ENCODE data around the gene LCE1B. TPM values are rescaled to one million over a fixed set of nuclear protein-coding genes. Genes with fewer than 3 reads are reported as not detected.

LCE1B gene
- total and polyA plus RNA-seq, 5 donors from 2014 or later = not detected

GRCh38 chr1:152824964-152825363 lies 13.2 kb downstream of the LCE1B start:
- H3K36me3 Mint-ChIP-seq = no peaks in the 10 kb centered on the region
- H3K9me3 ChIP-seq (ENCODE audit: control insufficient read depth in 2 of 2, low read length in 2 of 2) = no peaks in the 10 kb centered on the region
- no peak overlapping the region for H3K27ac ChIP-seq (ENCODE audit: insufficient read depth, low read length, poor library complexity, severe bottlenecking)
- H3K4me3 Mint-ChIP-seq = no peak overlapping the region
- H3K4me1 ChIP-seq (ENCODE audit: control insufficient read depth, insufficient read depth, low read length, poor library complexity, severe bottlenecking) = no peaks in the 10 kb centered on the region
- DNase-seq (no peak), ATAC-seq (ENCODE audit: low read depth in 2 of 2) (no peak)
- peaks cover 0 to 2% (median 0%) of the 10 kb centered on the region in 7 donors for H3K9me3 Mint-ChIP-seq
- H3K27ac Mint-ChIP-seq = no peak overlapping the region
- no peak overlapping the region for H3K4me3 ChIP-seq (ENCODE audit: low read depth, low read length)
- H3K4me1 Mint-ChIP-seq = no peaks in the 10 kb centered on the region
- no peaks in the 10 kb centered on the region for H3K36me3 ChIP-seq (ENCODE audit: control insufficient read depth, insufficient read depth, low read length)
- H3K27me3 ChIP-seq (ENCODE audit: control insufficient read depth, insufficient read depth, low read length) = peaks cover 7% of the 10 kb centered on the region
- peaks cover 8% of the 10 kb centered on the region for H3K27me3 Mint-ChIP-seq

GRCh38 chr1:152827173-152827572 lies 15.4 kb downstream of the LCE1B start, which contains the start of gene LCE1A:
Gene LCE1A (plus strand): TSS chr1:152827473. CDS start chr1:152827473, 0 bp downstream.
- DNase-seq = no peak
- Histone ChIP-seq H3K4me1 (ENCODE audit: control insufficient read depth, insufficient read depth, low read length, poor library complexity, severe bottlenecking) (no peaks in the 10 kb centered on the region), H3K27ac (ENCODE audit: insufficient read depth, low read length, poor library complexity, severe bottlenecking) (no peak within 1 kb of the TSS), H3K36me3 (ENCODE audit: control insufficient read depth, insufficient read depth, low read length) (no peaks in the 10 kb centered on the region), H3K4me3 (ENCODE audit: low read depth, low read length) (no peak within 1 kb of the TSS), H3K27me3 (ENCODE audit: control insufficient read depth, insufficient read depth, low read length) (peaks cover 7% of the 10 kb centered on the region), H3K9me3 (ENCODE audit: control insufficient read depth in 2 of 2, low read length in 2 of 2) (no peaks in the 10 kb centered on the region)
- ATAC-seq (ENCODE audit: low read depth in 2 of 2) = no peak
- Mint-ChIP-seq H3K4me1 (no peaks in the 10 kb centered on the region), H3K27ac (no peak within 1 kb of the TSS), H3K4me3 (no peak within 1 kb of the TSS), H3K27me3 (peaks cover 9% of the 10 kb centered on the region), H3K36me3 (no peaks in the 10 kb centered on the region), H3K9me3 (peaks cover 0 to 3% (median 1%) of the 10 kb centered on the region in 7 donors)

- Histone ChIP-seq H3K4me1 (ENCODE audit: control insufficient read depth, insufficient read depth, low read length, poor library complexity, severe bottlenecking) (no peaks in the 10 kb centered on the region), H3K36me3 (ENCODE audit: control insufficient read depth, insufficient read depth, low read length) (no peaks in the 10 kb centered on the region), H3K9me3 (ENCODE audit: control insufficient read depth in 2 of 2, low read length in 2 of 2) (no peaks in the 10 kb centered on the region), H3K4me3 (ENCODE audit: low read depth, low read length) (no peak overlapping the region), H3K27me3 (ENCODE audit: control insufficient read depth, insufficient read depth, low read length) (peaks cover 7% of the 10 kb centered on the region), H3K27ac (ENCODE audit: insufficient read depth, low read length, poor library complexity, severe bottlenecking) (no peak overlapping the region)
- H3K27me3 Mint-ChIP-seq = peaks cover 27% of the 10 kb centered on the region
- H3K4me1 Mint-ChIP-seq = no peaks in the 10 kb centered on the region
- DNase-seq (no peak), ATAC-seq (ENCODE audit: low read depth in 2 of 2) (no peak)
- no peaks in the 10 kb centered on the region for H3K36me3 Mint-ChIP-seq
- no peak overlapping the region for H3K4me3 Mint-ChIP-seq
- H3K27ac Mint-ChIP-seq = no peak overlapping the region
- peaks cover 0 to 3% (median 0%) of the 10 kb centered on the region in 7 donors for H3K9me3 Mint-ChIP-seq
These were observed 25.1 kb downstream of the LCE1B start for GRCh38 chr1:152836870-152837269.

- no peak within 1 kb of the TSS for H3K4me3 ChIP-seq (ENCODE audit: low read depth, low read length)
- no peaks in the 10 kb centered on the region for H3K9me3 ChIP-seq (ENCODE audit: control insufficient read depth in 2 of 2, low read length in 2 of 2)
- H3K36me3 ChIP-seq (ENCODE audit: control insufficient read depth, insufficient read depth, low read length) = no peaks in the 10 kb centered on the region
- H3K27me3 ChIP-seq (ENCODE audit: control insufficient read depth, insufficient read depth, low read length) = peaks cover 10% of the 10 kb centered on the region
- peaks cover 27% of the 10 kb centered on the region for H3K27me3 Mint-ChIP-seq
- no peak within 1 kb of the TSS for H3K4me3 Mint-ChIP-seq
- no peaks in the 10 kb centered on the region for H3K36me3 Mint-ChIP-seq
- no peak for DNase-seq
- no peaks in the 10 kb centered on the region for H3K4me1 ChIP-seq (ENCODE audit: control insufficient read depth, insufficient read depth, low read length, poor library complexity, severe bottlenecking)
- no peak within 1 kb of the TSS for H3K27ac Mint-ChIP-seq
- H3K9me3 Mint-ChIP-seq = peaks cover 0 to 3% (median 0%) of the 10 kb centered on the region in 7 donors
- no peak for ATAC-seq (ENCODE audit: low read depth in 2 of 2)
- no peaks in the 10 kb centered on the region for H3K4me1 Mint-ChIP-seq
- no peak within 1 kb of the TSS for H3K27ac ChIP-seq (ENCODE audit: insufficient read depth, low read length, poor library complexity, severe bottlenecking)
These were observed 30.8 kb downstream of the LCE1B start, which contains the start of gene LCE6A for GRCh38 chr1:152842556-152842955. Gene LCE6A (plus strand): TSS chr1:152842856. CDS start chr1:152843521, 665 bp downstream.

- no peak overlapping the region for H3K27ac Mint-ChIP-seq
- no peaks in the 10 kb centered on the region for H3K36me3 ChIP-seq (ENCODE audit: control insufficient read depth, insufficient read depth, low read length)
- no peak for ATAC-seq (ENCODE audit: low read depth in 2 of 2)
- no peak for DNase-seq
- H3K9me3 Mint-ChIP-seq = peaks cover 0 to 3% (median 0%) of the 10 kb centered on the region in 7 donors
- no peak overlapping the region for H3K27ac ChIP-seq (ENCODE audit: insufficient read depth, low read length, poor library complexity, severe bottlenecking)
- no peak overlapping the region for H3K4me3 ChIP-seq (ENCODE audit: low read depth, low read length)
- H3K4me1 Mint-ChIP-seq = no peaks in the 10 kb centered on the region
- no peaks in the 10 kb centered on the region for H3K9me3 ChIP-seq (ENCODE audit: control insufficient read depth in 2 of 2, low read length in 2 of 2)
- H3K36me3 Mint-ChIP-seq = no peaks in the 10 kb centered on the region
- no peak overlapping the region for H3K4me3 Mint-ChIP-seq
- peaks cover 5% of the 10 kb centered on the region for H3K27me3 Mint-ChIP-seq
- no peaks in the 10 kb centered on the region for H3K4me1 ChIP-seq (ENCODE audit: control insufficient read depth, insufficient read depth, low read length, poor library complexity, severe bottlenecking)
- no peaks in the 10 kb centered on the region for H3K27me3 ChIP-seq (ENCODE audit: control insufficient read depth, insufficient read depth, low read length)
These were observed 43.9 kb downstream of the LCE1B start for GRCh38 chr1:152855661-152856060.

- Histone ChIP-seq H3K9me3 (ENCODE audit: control insufficient read depth in 2 of 2, low read length in 2 of 2) (no peaks in the 10 kb centered on the region), H3K27ac (ENCODE audit: insufficient read depth, low read length, poor library complexity, severe bottlenecking) (no peak overlapping the region), H3K27me3 (ENCODE audit: control insufficient read depth, insufficient read depth, low read length) (no peaks in the 10 kb centered on the region), H3K4me3 (ENCODE audit: low read depth, low read length) (no peak overlapping the region), H3K4me1 (ENCODE audit: control insufficient read depth, insufficient read depth, low read length, poor library complexity, severe bottlenecking) (no peaks in the 10 kb centered on the region), H3K36me3 (ENCODE audit: control insufficient read depth, insufficient read depth, low read length) (no peaks in the 10 kb centered on the region)
- Mint-ChIP-seq H3K36me3 (no peaks in the 10 kb centered on the region), H3K9me3 (peaks cover 0 to 3% (median 0%) of the 10 kb centered on the region in 7 donors), H3K4me3 (no peak overlapping the region), H3K4me1 (no peaks in the 10 kb centered on the region), H3K27me3 (peaks cover 6% of the 10 kb centered on the region), H3K27ac (no peak overlapping the region)
- DNase-seq (no peak), ATAC-seq (ENCODE audit: low read depth in 2 of 2) (no peak)
These were observed 46.3 kb downstream of the LCE1B start for GRCh38 chr1:152858062-152858461.

GRCh38 chr1:152859696-152860095 lies 47.9 kb downstream of the LCE1B start, which contains the start of gene LCE7A:
Gene LCE7A (plus strand): TSS chr1:152859996. CDS start chr1:152860698, 702 bp downstream.
- Histone ChIP-seq H3K9me3 (ENCODE audit: control insufficient read depth in 2 of 2, low read length in 2 of 2) (no peaks in the 10 kb centered on the region), H3K4me3 (ENCODE audit: low read depth, low read length) (no peak within 1 kb of the TSS), H3K27ac (ENCODE audit: insufficient read depth, low read length, poor library complexity, severe bottlenecking) (no peak within 1 kb of the TSS), H3K4me1 (ENCODE audit: control insufficient read depth, insufficient read depth, low read length, poor library complexity, severe bottlenecking) (no peaks in the 10 kb centered on the region), H3K36me3 (ENCODE audit: control insufficient read depth, insufficient read depth, low read length) (no peaks in the 10 kb centered on the region), H3K27me3 (ENCODE audit: control insufficient read depth, insufficient read depth, low read length) (peaks cover 5% of the 10 kb centered on the region)
- ATAC-seq (ENCODE audit: low read depth in 2 of 2) = no peak
- no peaks in the 10 kb centered on the region for H3K4me1 Mint-ChIP-seq
- peaks cover 0 to 1% (median 0%) of the 10 kb centered on the region in 7 donors for H3K9me3 Mint-ChIP-seq
- no peaks in the 10 kb centered on the region for H3K36me3 Mint-ChIP-seq
- no peak within 1 kb of the TSS for H3K4me3 Mint-ChIP-seq
- no peak within 1 kb of the TSS for H3K27ac Mint-ChIP-seq
- peaks cover 6% of the 10 kb centered on the region for H3K27me3 Mint-ChIP-seq
- DNase-seq = no peak

GRCh38 chr1:152860129-152860528 lies 48.4 kb downstream of the LCE1B start:
- no peaks in the 10 kb centered on the region for H3K36me3 ChIP-seq (ENCODE audit: control insufficient read depth, insufficient read depth, low read length)
- H3K27ac Mint-ChIP-seq = no peak overlapping the region
- DNase-seq = no peak
- H3K9me3 ChIP-seq (ENCODE audit: control insufficient read depth in 2 of 2, low read length in 2 of 2) = no peaks in the 10 kb centered on the region
- H3K4me3 ChIP-seq (ENCODE audit: low read depth, low read length) = no peak overlapping the region
- ATAC-seq (ENCODE audit: low read depth in 2 of 2) = no peak
- no peaks in the 10 kb centered on the region for H3K36me3 Mint-ChIP-seq
- H3K4me3 Mint-ChIP-seq = no peak overlapping the region
- H3K27me3 Mint-ChIP-seq = peaks cover 6% of the 10 kb centered on the region
- H3K4me1 ChIP-seq (ENCODE audit: control insufficient read depth, insufficient read depth, low read length, poor library complexity, severe bottlenecking) = no peaks in the 10 kb centered on the region
- H3K27ac ChIP-seq (ENCODE audit: insufficient read depth, low read length, poor library complexity, severe bottlenecking) = no peak overlapping the region
- H3K4me1 Mint-ChIP-seq = no peaks in the 10 kb centered on the region
- peaks cover 5% of the 10 kb centered on the region for H3K27me3 ChIP-seq (ENCODE audit: control insufficient read depth, insufficient read depth, low read length)
- peaks cover 0 to 1% (median 0%) of the 10 kb centered on the region in 7 donors for H3K9me3 Mint-ChIP-seq
